Fibroblast of skin of abdomen (primary cell): ENCODE data around the gene ELAPOR2. TPM values are rescaled to one million over a fixed set of nuclear protein-coding genes. Genes with fewer than 3 reads are reported as not detected.
"Not testable (repeated sequence)": the region's sequence is repeated elsewhere in the genome, so short reads cannot be mapped to it uniquely, and the experiment has no call there.

Experiments
- DNase-seq: peaks from one replicate; pipeline ENCODE4 v3.0.0-alpha.2; 2013
- polyA plus RNA-seq, 2 experiments: library from polyadenylated mRNA; unstranded; fragments of 120-200 nt; gene quantifications; one replicate each; pipeline ENCODE4 v1.2.1, GENCODE V29; 2013; ENCODE audit not compliant: insufficient read length in 2 of 2

ELAPOR2 gene, protein sequence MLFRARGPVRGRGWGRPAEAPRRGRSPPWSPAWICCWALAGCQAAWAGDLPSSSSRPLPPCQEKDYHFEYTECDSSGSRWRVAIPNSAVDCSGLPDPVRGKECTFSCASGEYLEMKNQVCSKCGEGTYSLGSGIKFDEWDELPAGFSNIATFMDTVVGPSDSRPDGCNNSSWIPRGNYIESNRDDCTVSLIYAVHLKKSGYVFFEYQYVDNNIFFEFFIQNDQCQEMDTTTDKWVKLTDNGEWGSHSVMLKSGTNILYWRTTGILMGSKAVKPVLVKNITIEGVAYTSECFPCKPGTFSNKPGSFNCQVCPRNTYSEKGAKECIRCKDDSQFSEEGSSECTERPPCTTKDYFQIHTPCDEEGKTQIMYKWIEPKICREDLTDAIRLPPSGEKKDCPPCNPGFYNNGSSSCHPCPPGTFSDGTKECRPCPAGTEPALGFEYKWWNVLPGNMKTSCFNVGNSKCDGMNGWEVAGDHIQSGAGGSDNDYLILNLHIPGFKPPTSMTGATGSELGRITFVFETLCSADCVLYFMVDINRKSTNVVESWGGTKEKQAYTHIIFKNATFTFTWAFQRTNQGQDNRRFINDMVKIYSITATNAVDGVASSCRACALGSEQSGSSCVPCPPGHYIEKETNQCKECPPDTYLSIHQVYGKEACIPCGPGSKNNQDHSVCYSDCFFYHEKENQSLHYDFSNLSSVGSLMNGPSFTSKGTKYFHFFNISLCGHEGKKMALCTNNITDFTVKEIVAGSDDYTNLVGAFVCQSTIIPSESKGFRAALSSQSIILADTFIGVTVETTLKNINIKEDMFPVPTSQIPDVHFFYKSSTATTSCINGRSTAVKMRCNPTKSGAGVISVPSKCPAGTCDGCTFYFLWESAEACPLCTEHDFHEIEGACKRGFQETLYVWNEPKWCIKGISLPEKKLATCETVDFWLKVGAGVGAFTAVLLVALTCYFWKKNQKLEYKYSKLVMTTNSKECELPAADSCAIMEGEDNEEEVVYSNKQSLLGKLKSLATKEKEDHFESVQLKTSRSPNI
- polyA plus RNA-seq (2013, experiment 1 of 2; ENCODE audit: insufficient read length): 4.3 TPM
- polyA plus RNA-seq (2013, experiment 2 of 2; ENCODE audit: insufficient read length): 3.5 TPM

DNA sequence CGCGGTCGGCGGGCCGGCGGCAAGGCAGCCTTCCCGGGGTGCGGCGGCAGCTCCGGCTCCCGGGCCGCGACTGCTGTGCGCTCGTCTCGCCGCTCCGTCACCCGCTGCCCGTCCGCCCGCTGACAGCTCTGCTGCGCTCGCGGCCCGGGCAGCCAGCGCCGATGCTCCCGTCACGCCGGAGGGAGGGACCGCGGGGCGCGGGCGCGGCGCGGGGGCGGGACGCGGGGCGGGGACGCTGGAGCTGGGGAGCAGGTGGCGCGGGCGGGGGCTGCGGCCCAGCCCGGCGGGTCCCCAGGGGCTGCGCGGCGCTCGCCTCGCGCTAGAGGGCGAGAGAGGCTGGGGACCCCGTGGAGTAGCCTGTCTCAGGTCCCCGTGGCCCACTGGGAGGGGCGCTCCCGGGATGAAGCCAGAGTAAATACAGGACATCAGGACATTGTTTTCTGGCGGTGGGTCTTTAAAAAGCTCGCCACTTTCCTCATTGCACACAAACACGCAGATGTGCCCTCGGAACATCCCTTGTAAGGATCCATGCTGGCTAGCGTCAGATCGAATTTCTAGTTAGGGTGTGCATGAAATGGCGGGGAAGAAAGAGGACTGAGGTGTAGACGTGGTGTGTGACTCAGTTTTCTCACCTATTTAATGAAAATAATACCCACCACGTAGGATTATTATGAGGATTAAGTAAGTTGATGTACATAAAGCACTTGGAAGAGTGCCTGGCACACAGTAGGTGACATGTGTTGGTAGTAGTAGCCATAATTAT lies at the start of gene ELAPOR2:
TSS of gene ELAPOR2 (minus strand) at position 130 of the 763 bp plus-strand sequence. CDS start 141 bp downstream, outside the sequence.
- DNase-seq: peak; percentile 43

DNA sequence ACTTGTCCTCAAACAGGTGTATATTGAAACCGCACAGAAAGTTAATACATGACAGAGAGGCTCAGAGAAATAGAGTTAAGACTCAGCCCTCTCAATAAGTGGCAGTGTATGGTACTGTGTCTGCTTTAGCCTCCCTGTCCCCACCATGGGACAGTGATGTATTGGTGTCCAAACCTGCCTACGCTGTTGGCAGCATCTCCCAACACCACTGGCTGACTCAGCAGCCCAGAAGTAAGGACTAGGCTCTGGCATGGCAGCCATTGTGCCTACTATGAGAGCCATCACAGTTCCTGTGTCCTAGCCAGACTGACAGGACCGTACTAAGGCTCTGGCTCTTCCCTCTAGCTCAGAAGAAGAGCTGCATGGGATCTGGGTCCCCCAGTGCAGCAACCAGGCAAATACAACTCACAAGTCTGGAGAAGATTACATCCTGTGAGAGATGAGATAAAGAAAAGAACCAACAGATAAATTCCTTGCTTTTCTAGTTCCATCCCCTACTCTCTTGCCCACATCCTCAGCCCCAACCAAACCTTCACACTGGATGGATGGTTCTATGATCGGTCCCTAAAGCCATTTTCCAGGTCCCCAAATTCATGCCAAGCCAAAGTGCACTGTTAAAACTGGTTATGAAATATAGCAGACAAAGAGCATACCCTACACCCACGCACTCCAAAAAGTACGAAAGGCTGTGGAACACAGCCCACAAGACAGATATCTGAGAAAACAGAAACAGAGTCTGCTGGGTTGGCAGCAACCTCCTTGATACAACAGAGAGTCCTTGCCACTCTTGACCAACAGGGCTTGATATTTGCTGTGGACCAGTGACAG lies 48.7 kb upstream of the ELAPOR2 start:
- DNase-seq: no peak

DNA sequence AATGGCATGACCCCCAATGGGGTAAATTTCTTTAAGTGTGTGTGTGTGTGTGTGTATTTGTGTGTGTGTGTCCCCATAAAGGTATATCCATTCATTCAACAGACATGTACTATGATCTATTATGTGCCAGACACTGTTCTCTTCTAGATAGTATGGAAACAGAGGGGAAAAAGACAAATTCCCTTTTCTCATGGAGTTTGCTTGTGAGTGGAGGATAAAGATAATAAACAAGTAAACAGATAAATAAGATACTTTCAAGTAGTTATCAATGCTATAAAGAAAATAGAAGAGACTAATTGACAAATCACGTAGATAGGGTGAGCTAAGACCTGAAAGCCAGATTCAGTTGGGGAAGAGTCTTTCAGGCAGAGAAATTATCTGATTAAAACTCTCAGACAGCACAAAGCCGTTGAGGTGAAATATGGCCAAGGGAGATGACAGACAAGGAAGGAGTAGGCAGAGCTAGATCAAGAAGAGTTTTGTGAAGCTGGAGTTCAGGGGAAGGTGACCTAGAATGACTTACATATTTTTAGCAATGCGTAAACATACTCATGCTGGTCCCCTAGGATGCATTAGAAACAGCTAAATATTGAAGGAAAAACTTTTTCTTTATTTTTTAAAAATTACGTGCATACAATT lies 47.6 kb upstream of the ELAPOR2 start:
- no peak for DNase-seq

DNA sequence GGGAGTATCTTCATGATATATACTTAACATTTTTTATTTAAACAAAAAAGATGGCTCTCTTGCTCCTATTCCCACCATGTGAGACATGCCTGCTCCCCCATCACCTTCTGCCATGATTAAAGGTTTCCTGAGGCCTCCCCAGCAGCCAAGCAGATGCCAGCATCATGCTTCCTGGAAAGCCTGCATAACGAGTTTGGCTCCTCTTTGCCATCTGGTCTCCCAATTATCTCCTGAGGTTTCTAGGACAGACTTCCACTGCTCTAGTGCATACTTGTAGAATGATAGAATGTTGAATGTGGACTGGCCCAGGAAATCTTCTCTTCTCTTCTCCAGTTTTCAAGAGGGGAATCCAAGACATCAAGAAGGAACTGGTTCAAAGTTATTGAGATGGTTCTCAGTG lies 45.9 kb upstream of the ELAPOR2 start:
- no peak for DNase-seq

DNA sequence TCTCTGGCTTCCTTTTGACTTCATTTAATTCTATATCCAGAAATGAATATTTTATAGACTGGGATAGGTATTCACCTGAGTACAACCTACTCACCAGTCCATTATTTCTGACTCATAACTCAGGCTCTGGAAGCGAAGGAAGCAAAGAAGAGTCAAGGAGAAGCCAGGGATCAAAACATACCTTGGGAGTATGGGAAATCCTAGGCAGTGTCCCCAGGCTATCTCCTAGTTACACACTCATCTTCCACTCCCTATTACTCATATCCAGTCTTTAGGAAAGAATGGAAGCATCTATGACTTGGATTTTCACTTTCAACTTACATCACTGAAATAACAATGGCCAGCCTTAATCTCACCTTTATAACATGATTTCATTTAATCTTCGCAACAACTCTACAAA lies 40.9 kb upstream of the ELAPOR2 start:
- no peak for DNase-seq

DNA sequence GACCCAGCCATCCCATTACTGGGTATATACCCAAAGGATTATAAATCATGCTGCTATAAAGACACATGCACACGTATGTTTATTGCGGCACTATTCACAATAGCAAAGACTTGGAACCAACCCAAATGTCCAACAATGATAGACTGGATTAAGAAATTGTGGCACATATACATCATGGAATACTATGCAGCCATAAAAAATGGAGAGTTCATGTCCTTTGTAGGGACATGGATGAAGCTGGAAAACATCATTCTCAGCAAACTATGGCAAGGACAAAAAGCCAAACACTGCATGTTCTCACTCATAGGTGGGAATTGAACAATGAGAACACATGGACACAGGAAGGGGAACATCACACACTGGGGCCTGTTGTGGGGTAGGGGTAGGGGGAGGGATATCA lies 37.9 kb upstream of the ELAPOR2 start:
- not testable (repeated sequence) for DNase-seq

DNA sequence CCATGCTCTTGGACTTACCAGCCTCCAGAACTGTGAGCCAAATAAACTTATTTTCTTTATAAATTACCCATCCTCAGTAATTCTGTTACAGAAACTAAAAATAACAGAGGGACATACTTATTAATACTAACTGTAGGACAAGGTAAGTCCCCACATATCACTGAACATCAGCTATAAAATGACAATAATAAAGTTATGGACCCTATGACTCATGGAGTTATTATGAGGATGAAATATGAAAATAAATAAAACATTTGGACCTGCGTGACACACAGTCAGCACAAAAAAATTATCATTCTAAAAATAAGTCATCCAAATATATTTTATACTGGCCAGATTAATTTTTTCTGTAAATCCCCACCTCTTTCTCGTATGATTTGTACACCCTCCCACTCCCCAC lies 34.9 kb upstream of the ELAPOR2 start:
- DNase-seq: no peak

DNA sequence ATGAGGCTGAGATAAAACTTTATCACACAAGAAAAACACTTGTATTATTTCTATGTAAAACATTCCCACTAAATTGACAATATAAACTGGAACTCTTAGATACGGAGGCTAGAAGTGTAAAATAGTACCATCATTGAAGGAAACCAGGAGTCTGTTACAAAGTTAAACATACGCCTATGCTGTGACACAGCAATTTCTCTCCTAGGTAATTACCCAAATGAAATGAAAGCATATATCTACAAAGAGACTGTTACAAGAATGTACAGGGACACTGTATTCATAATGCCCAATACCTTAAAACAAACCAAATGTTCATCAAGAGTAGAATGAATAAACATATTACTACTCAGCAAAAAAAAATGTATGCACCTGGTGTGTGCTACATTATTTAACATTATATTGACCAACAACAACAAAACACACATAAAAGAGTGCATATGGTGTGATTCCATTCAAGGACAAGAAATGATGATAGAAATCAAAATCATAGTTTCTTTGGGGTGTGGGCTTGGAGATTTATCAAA lies 33.2 kb upstream of the ELAPOR2 start:
- DNase-seq: no peak

DNA sequence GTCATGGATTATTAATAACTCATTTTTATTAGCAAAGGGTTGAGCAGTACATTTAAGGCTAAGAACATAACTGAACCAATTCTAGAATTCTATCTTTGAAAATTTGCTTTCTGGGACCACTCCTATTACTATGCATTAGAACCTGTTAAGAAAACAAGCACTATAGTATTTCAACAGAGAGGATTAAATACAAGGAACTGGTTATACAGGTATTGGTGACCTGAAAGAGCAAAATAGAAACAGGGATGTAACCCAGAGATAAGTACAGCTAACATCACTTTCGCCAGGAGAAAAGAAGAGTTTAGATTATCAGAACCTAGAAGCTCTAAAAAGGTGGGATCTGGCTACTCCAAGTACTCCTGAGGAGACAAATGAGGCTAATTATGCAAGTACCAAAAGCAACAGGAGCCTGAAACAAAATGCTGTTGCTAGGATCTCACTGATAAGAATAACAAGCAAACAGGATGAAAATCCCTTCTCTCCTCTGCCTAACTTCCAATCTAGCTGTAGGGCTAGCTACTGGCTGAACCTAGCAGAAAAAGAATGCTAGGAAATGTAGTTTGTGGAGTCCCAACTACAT lies 32.1 kb upstream of the ELAPOR2 start:
- DNase-seq: no peak

DNA sequence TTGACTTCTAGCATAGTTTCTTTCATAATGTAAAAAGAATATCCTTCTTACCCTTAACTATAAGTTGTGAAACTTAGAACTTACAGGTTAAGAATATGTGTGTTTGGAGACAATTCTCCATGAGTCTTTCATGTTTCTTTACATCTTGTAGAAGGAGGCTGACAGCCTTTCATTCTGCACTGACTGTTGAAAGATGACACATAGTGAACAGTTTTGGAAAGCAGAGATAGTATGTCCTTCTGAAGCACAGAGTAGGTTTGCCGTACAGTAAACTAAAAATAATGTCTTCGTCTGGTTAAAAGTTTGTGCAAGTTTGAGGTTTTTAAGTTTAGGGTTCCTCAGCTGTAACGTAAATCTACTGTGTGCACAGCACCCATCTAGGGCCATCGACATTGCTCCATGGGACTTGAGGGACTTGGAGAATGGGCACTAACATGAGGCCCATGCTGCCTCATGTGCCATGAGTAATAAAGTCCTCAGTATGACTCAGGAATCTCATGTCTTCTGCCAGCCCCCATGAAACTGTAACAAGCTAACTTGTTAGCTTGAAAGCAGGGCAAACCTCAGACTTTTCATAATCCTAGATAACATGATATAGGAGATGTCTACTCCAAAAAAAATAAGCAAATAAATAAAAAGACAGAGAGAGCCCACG lies 24.5 kb upstream of the ELAPOR2 start:
- no peak for DNase-seq

DNA sequence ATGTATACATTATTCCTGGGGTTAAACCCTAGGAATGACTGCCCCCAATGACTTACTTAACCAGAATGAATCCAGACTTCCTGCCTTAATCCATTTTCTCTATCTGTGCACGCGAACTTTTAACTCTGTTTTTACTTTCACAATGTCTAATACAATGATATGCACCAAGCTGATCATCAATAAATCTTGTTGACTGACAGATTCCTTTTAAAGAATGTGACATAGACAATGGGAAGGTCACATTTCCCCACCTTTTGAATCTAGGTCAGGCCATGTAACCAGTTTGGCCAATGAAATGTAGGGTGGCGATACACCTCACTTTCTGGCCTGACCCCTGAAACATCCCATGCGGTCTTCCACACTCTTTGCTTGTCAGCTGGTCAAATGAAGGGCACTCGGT lies 23.2 kb upstream of the ELAPOR2 start:
- DNase-seq: no peak

DNA sequence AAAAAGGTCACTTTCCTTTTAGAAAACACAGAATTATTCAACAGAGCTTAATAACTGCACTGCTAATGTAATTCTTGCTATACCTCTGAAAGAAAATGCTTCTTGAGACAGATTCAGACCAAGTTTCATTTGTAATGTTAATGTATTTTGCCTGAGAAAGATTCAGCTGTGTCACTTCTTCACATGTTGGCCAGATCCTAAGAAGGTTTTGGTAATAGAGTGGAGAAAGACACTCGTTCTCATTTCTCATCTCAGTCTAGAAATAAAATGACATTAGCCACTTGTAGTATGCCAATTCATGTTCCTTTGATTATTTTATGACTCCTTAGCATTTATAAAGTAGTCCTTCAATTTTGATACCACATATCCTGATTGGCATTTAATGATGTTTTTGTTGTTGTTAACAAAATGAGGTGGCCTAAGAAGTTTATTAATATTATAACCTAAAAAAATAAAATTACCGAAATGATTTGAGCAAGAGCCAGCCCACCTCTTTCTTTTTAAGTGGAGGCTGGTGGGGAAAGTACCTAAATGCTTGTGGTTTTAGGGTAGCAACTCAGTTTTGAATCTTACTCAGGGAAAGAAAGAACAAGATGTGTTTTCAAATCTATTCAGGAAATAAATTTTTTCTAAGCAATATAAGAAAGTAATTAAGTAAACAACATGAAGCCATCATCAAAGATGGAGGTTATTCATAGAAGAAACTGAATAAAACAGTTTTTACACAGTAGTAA lies 16.4 kb upstream of the ELAPOR2 start:
- no peak for DNase-seq

DNA sequence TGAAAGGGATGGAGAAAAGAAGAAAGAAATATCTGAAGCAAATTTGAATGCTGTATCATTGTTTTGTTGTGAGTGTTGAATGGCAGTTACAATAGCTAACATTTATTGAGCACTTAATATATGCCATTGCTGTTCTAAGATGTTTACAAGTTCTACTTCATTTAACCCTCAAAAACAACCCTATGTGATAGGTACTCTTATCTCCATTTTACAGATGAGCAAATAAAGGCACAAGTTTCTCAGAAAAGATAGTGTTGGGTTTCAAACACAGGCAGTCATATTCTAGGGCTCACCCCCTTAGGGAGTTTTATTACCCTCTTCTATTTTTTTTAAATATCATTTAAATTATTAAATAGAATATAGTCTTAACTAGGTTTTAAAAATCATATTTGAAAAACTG lies 8.3 kb upstream of the ELAPOR2 start:
- no peak for DNase-seq

DNA sequence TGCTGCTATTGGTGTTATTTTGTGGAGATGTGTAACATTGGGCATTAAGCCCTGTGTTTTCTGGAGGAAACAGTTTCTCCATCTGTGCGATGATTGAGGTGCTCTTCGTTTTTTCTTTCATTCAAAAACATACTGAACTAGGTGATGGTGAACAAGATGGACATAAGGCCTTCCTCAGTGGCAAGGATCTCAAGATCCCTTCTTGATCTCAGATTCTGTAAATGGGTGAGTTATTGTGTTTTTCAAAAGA lies 759 bp upstream of the ELAPOR2 start:
- no peak for DNase-seq

DNA sequence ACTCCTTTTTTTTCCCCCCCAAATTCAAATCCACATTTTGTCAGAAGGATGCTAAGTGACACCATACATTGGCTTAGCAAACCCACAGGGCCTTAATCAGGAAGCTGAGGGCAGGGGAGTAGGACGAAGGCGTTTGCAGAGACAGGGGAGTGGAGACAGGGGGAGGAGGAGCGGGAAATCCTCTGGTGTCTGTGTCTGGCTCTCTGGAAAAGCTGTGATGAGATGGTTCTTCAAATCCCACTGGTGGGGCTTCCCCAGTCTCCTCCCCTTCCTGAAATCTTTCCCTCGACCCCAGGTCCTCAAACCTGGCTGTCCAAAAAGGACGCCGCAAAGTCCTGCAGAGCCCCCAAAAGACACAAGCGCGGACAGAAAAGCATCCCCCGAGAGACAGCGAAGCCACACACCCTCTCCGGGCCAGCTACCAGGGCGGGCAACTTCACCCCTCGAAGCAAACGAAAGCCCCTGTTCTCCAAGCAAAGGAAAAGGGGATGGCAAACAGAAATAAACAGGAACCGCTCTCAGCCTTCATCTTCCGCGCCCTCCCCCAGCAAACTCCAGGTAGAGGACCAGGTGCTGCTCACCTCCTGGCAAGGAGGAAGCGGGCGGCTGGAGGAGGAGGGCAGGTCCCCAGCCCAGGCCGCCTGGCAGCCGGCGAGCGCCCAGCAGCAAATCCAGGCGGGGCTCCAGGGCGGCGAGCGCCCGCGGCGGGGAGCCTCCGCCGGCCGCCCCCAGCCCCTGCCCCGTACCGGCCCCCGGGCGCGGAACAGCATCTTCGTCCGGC lies 520 bp downstream of the ELAPOR2 start:
- no peak for DNase-seq

DNA sequence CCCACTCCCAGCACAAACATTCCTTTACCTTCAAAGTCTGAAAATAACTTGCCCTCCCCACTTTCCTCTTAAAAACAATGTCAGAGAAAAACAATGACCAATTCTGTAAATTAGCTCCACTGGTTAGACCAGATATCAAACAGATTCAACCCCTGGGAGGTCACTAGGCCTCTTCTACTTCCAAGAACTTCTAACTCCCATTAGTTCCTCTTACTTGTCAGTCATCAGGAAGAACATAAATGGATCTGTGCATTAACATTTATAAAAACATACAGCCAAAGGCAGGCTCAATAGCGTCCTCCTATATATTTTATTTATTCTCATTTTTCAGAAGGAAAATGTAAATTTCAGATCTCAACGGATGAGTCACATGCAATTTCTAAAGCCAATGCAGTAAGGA lies 2.2 kb downstream of the ELAPOR2 start:
- DNase-seq: no peak

DNA sequence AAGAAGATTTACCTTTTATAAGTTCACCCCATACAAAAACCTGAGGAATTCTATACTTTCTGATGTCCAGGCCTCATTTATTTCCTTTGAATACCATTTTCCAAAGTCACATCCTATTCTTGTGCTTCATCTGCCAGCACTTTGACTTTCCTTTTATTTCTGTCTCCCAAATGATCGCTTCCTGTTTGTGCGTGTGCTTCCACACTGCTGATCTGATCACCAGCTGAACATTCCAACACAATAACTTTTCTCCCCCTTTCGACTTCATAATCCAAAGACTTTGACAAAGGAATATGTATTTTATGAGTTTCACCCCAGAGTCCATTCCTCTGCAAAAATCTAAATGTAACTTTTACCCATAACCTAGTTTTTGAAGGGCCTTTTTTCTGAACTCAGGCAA lies 3.1 kb downstream of the ELAPOR2 start:
- DNase-seq: no peak

DNA sequence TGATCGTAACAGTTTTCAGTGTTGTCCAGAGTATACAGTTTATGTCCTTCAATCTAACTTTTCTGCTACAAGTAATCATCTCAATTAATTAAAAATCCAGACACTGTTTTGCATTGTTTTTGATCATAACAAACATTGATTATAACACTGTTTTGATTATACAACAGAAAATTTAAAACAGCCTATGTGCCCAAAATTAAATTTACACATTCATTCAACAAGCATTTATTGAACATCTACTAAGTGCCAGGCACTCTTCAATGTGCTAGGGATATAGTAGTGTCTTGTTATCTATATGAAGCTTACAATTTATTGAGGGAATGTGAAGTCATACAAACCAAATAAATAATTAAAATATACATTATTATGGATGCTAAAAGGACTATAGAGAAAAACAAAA lies 10.6 kb downstream of the ELAPOR2 start:
- DNase-seq: no peak

DNA sequence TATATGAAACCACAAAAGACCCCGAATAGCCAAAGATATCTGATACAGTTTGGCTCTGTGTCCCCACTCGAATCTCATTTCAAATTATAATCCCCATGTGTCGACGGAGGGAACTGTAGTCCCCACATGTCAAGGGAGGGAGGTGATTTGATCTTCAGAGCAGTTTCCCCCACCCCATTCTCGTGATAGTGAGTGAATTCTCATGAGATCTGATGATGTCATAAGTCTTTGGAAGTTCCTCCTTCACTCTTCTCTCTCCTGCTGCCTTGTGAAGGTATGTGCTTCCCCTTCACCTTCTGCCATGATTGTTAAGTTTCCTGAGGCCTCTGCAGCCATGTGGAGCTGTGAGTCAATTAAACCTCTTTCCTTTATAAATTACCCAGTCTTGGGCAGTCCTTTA lies 13.0 kb downstream of the ELAPOR2 start:
- no peak for DNase-seq
